GM18873 (cell line): ENCODE measurements around the gene MST1.
"Not testable (repeated sequence)": the region's sequence is repeated elsewhere in the genome, so short reads cannot be mapped to it uniquely, and the experiment has no call there.

Source experiments
- ATAC-seq: cut with Tn5 transposase; IDR thresholded peaks from one replicate; pipeline ENCODE4 v1.9.1; 2021; ENCODE audit warnings: mild to moderate bottlenecking, moderate library complexity, moderate number of reproducible peaks; ENCODE audit not compliant: unreplicated experiment, low FRiP score

MST1 gene

GRCh38 chr3:49702672-49703071, 13.4 kb upstream of the MST1 start:
- ATAC-seq = no peak

GRCh38 chr3:49701388-49702077, 12.3 kb upstream of the MST1 start:
- ATAC-seq = no peak

- ATAC-seq = no peak
Measured at GRCh38 chr3:49700453-49701128, 11.3 kb upstream of the MST1 start.

- no peak for ATAC-seq
Measured at GRCh38 chr3:49700014-49700413, 10.7 kb upstream of the MST1 start.

- no peak for ATAC-seq
Measured at GRCh38 chr3:49699281-49699979, 10.2 kb upstream of the MST1 start.

- ATAC-seq = not testable (repeated sequence)
Measured at GRCh38 chr3:49695350-49696015, 6.2 kb upstream of the MST1 start.

- ATAC-seq = not testable (repeated sequence)
Measured at GRCh38 chr3:49694409-49695070, 5.3 kb upstream of the MST1 start.

- not testable (repeated sequence) for ATAC-seq
Measured at GRCh38 chr3:49691481-49691880, 2.2 kb upstream of the MST1 start.

- ATAC-seq = not testable (repeated sequence)
Measured at GRCh38 chr3:49690856-49691255, 1.6 kb upstream of the MST1 start.

GRCh38 chr3:49689908-49690624, 792 bp upstream of the MST1 start:
- not testable (repeated sequence) for ATAC-seq

GRCh38 chr3:49688338-49689045, 782 bp downstream of the MST1 start:
- not testable (repeated sequence) for ATAC-seq

- ATAC-seq = not testable (repeated sequence)
Measured at GRCh38 chr3:49687424-49687795, 1.9 kb downstream of the MST1 start.

GRCh38 chr3:49686769-49687423, 2.4 kb downstream of the MST1 start:
- ATAC-seq = not testable (repeated sequence)

GRCh38 chr3:49686346-49686745, 2.9 kb downstream of the MST1 start:
- not testable (repeated sequence) for ATAC-seq

GRCh38 chr3:49685846-49686245, 3.4 kb downstream of the MST1 start:
- not testable (repeated sequence) for ATAC-seq

GRCh38 chr3:49685103-49685502, 4.2 kb downstream of the MST1 start:
- ATAC-seq = not testable (repeated sequence)

GRCh38 chr3:49684453-49684852, 4.8 kb downstream of the MST1 start:
- not testable (repeated sequence) for ATAC-seq

GRCh38 chr3:49683162-49683561, 6.1 kb downstream of the MST1 start:
- ATAC-seq = no peak

- no peak for ATAC-seq
Measured at GRCh38 chr3:49681543-49681942, 7.7 kb downstream of the MST1 start.
